GM23338 (cell line): Measurements from ENCODE around the gene SEC16A. TPM values are rescaled to one million over a fixed set of nuclear protein-coding genes. Genes with fewer than 3 reads are reported as not detected.

Experiments used
- ATAC-seq: fragments of 200-7000 bp; cut with Tn5 transposase; 3 replicates; pipeline ENCODE4 v1.9.1; 2020
- DNase-seq: peaks from one replicate; pipeline ENCODE4 v3.0.0-alpha.2; 2015; ENCODE audit warnings: low spot score
- H2AFZ ChIP-seq: fragments of 200-600 bp; sonication (generic); 2 replicates; pipeline ENCODE4 v1.8.0; 2016; ENCODE audit warnings: antibody characterized with exemption, mild to moderate bottlenecking, moderate library complexity
- H3F3A ChIP-seq: fragments of 200-600 bp; sonication (generic); replicated peaks from 2 replicates; pipeline ENCODE4 v1.8.0; 2017; ENCODE audit warnings: antibody characterized with exemption, mixed run types, low read depth
- H3K27ac ChIP-seq: fragments of 200-600 bp; sonication (generic); 2 replicates; pipeline ENCODE4 v1.6.1; 2016; ENCODE audit warnings: low read depth
- H3K27me3 ChIP-seq: fragments of 200-600 bp; sonication (generic); 2 replicates; pipeline ENCODE4 v1.8.0; 2016; ENCODE audit warnings: mild to moderate bottlenecking, mixed run types, moderate library complexity; ENCODE audit not compliant: insufficient read depth
- H3K36me3 ChIP-seq: fragments of 200-600 bp; sonication (generic); 2 replicates; pipeline ENCODE4 v1.8.0; 2016; ENCODE audit warnings: mild to moderate bottlenecking; ENCODE audit not compliant: insufficient read depth
- H3K4me1 ChIP-seq: fragments of 200-600 bp; sonication (generic); 2 replicates; pipeline ENCODE4 v1.8.0; 2016; ENCODE audit warnings: mild to moderate bottlenecking, moderate library complexity; ENCODE audit not compliant: insufficient read depth
- H3K4me2 ChIP-seq: fragments of 200-600 bp; sonication (generic); 2 replicates; pipeline ENCODE4 v1.7.1; 2017; ENCODE audit warnings: mixed run types
- H3K4me3 ChIP-seq: fragments of 200-600 bp; sonication (generic); 2 replicates; pipeline ENCODE4 v1.6.1; 2016; ENCODE audit warnings: mixed run types
- H3K79me2 ChIP-seq: fragments of 200-600 bp; sonication (generic); replicated peaks from 2 replicates; pipeline ENCODE4 v1.8.0; 2017; ENCODE audit warnings: mild to moderate bottlenecking; ENCODE audit not compliant: insufficient read depth
- H3K9me2 ChIP-seq: fragments of 200-600 bp; sonication (generic); 2 replicates; pipeline ENCODE4 v1.8.0; 2017; ENCODE audit not compliant: insufficient read depth
- H4K20me1 ChIP-seq: fragments of 200-600 bp; sonication (generic); replicated peaks from 2 replicates; pipeline ENCODE4 v1.8.0; 2017; ENCODE audit warnings: mild to moderate bottlenecking; ENCODE audit not compliant: insufficient read depth
- H3K27ac Mint-ChIP-seq: 2 replicates; pipeline ENCODE4 v1.8.0; 2020; ENCODE audit warnings: inconsistent platforms, mild to moderate bottlenecking, moderate library complexity, mixed read lengths
- H3K27me3 Mint-ChIP-seq: 3 replicates; pipeline ENCODE4 v1.8.0; 2022; ENCODE audit warnings: low read depth, mild to moderate bottlenecking, moderate library complexity, mixed read lengths, inconsistent platforms; ENCODE audit not compliant: insufficient read depth, poor library complexity
- H3K36me3 Mint-ChIP-seq: 3 replicates; pipeline ENCODE4 v1.8.0; 2021; ENCODE audit warnings: low read depth, mild to moderate bottlenecking, inconsistent platforms, moderate library complexity, mixed read lengths
- H3K4me1 Mint-ChIP-seq: 3 replicates; pipeline ENCODE4 v1.8.0; 2020; ENCODE audit warnings: mild to moderate bottlenecking, inconsistent platforms, mixed read lengths
- H3K4me3 Mint-ChIP-seq: 3 replicates; pipeline ENCODE4 v1.8.0; 2021; ENCODE audit warnings: moderate library complexity, mild to moderate bottlenecking, inconsistent platforms, mixed read lengths
- H3K9me3 Mint-ChIP-seq: 3 replicates; pipeline ENCODE4 v1.8.0; 2020; ENCODE audit warnings: moderate library complexity, mild to moderate bottlenecking, inconsistent platforms, mixed read lengths
- EZH2 ChIP-seq: fragments of 200-600 bp; sonication (generic); IDR thresholded peaks from one replicate; pipeline ENCODE4 v1.8.0; 2017; ENCODE audit warnings: antibody characterized with exemption, mild to moderate bottlenecking, low read depth; ENCODE audit not compliant: unreplicated experiment
- NANOG ChIP-seq: IDR thresholded peaks from 2 replicates; pipeline ENCODE4 v1.6.1; 2016; ENCODE audit warnings: antibody characterized with exemption, borderline replicate concordance
- STAT1 ChIP-seq: IDR thresholded peaks from one replicate; pipeline ENCODE4 v1.6.1; 2016; ENCODE audit warnings: antibody characterized with exemption; ENCODE audit not compliant: unreplicated experiment
- ZNF114 ChIP-seq: fragments of 250-450 bp; sonication (Bioruptor Pico); IDR thresholded peaks from 2 replicates; pipeline ENCODE4 v1.5.0; 2020; ENCODE audit warnings: mild to moderate bottlenecking, moderate library complexity
- polyA plus RNA-seq: library from polyadenylated mRNA; unstranded; fragments of >200 nt; fragmentation: Nextera tagmentation; extraction: Ambion mirVana; gene quantifications from 2 replicates; pipeline ENCODE4 v1.2.1, GENCODE V29; 2016
- total RNA-seq: library from RNA; depleted of rRNA; stranded (reverse); fragments of >200 nt; shearing (Covaris generic); gene quantifications from 2 replicates; pipeline ENCODE4 v1.2.3, GENCODE V29; 2014
- TF ChIP-seq, protein P1 (sequence below), 2 experiments: fragments of 200-600 bp in 1 of 2; sonication (generic) in 1 of 2; conservative IDR thresholded peaks; 2 replicates each; pipeline versions ENCODE4 v1.5.1 to v1.6.1; 2016 to 2017; ENCODE audit warnings: antibody characterized with exemption in 2 of 2, low read depth in 2 of 2, mild to moderate bottlenecking in 2 of 2, moderate library complexity in 1 of 2
- TF ChIP-seq, protein P2 (sequence below): fragments of 250-450 bp; sonication (Bioruptor Pico); IDR thresholded peaks from 2 replicates; pipeline ENCODE4 v1.5.0; 2020; ENCODE audit warnings: mild to moderate bottlenecking, moderate library complexity
- TF ChIP-seq, protein P3 (sequence below): IDR thresholded peaks from one replicate; pipeline ENCODE4 v1.6.1; 2018; ENCODE audit warnings: antibody characterized with exemption; ENCODE audit not compliant: unreplicated experiment

SEC16A gene
- total and polyA plus RNA-seq, 2 experiments from 2014 or later, result 34.0 to 59.2 TPM

DNA sequence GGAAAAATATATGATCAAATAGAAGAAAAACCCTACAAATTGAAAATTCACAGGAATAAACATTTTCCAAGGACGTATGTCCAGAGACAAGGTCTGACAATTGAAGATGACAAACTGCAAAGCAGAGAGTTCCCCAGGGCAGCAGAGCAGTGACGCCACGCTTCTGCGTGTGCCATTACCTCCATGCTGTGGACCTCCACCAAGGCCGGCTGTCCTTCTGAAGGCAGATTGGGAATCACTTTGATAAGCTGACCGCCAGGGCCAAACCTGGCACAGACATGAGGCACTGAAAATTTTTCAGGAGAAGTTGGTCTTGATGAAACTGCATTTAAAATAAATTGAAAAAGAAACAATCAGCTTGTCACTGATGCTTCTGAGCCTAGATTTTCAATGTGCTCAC, 18.6 kb downstream of the SEC16A start:
- peaks cover 78% of the 10 kb centered on the region for H3K36me3 Mint-ChIP-seq
- ATAC-seq, result no peak

More for the DNA sequence above, 18.6 kb downstream of the SEC16A start:
- H3K79me2 ChIP-seq, result peaks cover 31% of the 10 kb centered on the region
- H3K27ac ChIP-seq, result no peak overlapping the region
- H3K4me3 ChIP-seq, result no peak overlapping the region
- no peak overlapping the region for H3K4me2 ChIP-seq
- DNase-seq, result no peak
- TF ChIP-seq, protein P1, sequence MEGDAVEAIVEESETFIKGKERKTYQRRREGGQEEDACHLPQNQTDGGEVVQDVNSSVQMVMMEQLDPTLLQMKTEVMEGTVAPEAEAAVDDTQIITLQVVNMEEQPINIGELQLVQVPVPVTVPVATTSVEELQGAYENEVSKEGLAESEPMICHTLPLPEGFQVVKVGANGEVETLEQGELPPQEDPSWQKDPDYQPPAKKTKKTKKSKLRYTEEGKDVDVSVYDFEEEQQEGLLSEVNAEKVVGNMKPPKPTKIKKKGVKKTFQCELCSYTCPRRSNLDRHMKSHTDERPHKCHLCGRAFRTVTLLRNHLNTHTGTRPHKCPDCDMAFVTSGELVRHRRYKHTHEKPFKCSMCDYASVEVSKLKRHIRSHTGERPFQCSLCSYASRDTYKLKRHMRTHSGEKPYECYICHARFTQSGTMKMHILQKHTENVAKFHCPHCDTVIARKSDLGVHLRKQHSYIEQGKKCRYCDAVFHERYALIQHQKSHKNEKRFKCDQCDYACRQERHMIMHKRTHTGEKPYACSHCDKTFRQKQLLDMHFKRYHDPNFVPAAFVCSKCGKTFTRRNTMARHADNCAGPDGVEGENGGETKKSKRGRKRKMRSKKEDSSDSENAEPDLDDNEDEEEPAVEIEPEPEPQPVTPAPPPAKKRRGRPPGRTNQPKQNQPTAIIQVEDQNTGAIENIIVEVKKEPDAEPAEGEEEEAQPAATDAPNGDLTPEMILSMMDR (conservative IDR thresholded peaks at IDR 0.05; ENCODE audit: low read depth in 2 of 2), result no peak
- TF ChIP-seq ZNF114 (CRISPR knock-in tag) (no peak), STAT1 (no peak), NANOG (no peak), EZH2 (no peak)
- TF ChIP-seq, protein P2, sequence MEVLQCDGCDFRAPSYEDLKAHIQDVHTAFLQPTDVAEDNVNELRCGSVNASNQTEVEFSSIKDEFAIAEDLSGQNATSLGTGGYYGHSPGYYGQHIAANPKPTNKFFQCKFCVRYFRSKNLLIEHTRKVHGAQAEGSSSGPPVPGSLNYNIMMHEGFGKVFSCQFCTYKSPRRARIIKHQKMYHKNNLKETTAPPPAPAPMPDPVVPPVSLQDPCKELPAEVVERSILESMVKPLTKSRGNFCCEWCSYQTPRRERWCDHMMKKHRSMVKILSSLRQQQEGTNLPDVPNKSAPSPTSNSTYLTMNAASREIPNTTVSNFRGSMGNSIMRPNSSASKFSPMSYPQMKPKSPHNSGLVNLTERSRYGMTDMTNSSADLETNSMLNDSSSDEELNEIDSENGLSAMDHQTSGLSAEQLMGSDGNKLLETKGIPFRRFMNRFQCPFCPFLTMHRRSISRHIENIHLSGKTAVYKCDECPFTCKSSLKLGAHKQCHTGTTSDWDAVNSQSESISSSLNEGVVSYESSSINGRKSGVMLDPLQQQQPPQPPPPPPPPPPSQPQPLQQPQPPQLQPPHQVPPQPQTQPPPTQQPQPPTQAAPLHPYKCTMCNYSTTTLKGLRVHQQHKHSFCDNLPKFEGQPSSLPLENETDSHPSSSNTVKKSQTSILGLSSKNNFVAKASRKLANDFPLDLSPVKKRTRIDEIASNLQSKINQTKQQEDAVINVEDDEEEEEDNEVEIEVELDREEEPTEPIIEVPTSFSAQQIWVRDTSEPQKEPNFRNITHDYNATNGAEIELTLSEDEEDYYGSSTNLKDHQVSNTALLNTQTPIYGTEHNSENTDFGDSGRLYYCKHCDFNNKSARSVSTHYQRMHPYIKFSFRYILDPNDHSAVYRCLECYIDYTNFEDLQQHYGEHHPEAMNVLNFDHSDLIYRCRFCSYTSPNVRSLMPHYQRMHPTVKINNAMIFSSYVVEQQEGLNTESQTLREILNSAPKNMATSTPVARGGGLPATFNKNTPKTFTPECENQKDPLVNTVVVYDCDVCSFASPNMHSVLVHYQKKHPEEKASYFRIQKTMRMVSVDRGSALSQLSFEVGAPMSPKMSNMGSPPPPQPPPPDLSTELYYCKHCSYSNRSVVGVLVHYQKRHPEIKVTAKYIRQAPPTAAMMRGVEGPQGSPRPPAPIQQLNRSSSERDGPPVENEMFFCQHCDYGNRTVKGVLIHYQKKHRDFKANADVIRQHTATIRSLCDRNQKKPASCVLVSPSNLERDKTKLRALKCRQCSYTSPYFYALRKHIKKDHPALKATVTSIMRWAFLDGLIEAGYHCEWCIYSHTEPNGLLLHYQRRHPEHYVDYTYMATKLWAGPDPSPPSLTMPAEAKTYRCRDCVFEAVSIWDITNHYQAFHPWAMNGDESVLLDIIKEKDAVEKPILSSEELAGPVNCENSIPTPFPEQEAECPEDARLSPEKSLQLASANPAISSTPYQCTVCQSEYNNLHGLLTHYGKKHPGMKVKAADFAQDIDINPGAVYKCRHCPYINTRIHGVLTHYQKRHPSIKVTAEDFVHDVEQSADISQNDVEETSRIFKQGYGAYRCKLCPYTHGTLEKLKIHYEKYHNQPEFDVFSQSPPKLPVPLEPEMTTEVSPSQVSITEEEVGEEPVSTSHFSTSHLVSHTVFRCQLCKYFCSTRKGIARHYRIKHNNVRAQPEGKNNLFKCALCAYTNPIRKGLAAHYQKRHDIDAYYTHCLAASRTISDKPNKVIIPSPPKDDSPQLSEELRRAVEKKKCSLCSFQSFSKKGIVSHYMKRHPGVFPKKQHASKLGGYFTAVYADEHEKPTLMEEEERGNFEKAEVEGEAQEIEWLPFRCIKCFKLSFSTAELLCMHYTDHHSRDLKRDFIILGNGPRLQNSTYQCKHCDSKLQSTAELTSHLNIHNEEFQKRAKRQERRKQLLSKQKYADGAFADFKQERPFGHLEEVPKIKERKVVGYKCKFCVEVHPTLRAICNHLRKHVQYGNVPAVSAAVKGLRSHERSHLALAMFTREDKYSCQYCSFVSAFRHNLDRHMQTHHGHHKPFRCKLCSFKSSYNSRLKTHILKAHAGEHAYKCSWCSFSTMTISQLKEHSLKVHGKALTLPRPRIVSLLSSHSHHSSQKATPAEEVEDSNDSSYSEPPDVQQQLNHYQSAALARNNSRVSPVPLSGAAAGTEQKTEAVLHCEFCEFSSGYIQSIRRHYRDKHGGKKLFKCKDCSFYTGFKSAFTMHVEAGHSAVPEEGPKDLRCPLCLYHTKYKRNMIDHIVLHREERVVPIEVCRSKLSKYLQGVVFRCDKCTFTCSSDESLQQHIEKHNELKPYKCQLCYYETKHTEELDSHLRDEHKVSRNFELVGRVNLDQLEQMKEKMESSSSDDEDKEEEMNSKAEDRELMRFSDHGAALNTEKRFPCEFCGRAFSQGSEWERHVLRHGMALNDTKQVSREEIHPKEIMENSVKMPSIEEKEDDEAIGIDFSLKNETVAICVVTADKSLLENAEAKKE (CRISPR knock-in tag), result no peak
- TF ChIP-seq, protein P3, sequence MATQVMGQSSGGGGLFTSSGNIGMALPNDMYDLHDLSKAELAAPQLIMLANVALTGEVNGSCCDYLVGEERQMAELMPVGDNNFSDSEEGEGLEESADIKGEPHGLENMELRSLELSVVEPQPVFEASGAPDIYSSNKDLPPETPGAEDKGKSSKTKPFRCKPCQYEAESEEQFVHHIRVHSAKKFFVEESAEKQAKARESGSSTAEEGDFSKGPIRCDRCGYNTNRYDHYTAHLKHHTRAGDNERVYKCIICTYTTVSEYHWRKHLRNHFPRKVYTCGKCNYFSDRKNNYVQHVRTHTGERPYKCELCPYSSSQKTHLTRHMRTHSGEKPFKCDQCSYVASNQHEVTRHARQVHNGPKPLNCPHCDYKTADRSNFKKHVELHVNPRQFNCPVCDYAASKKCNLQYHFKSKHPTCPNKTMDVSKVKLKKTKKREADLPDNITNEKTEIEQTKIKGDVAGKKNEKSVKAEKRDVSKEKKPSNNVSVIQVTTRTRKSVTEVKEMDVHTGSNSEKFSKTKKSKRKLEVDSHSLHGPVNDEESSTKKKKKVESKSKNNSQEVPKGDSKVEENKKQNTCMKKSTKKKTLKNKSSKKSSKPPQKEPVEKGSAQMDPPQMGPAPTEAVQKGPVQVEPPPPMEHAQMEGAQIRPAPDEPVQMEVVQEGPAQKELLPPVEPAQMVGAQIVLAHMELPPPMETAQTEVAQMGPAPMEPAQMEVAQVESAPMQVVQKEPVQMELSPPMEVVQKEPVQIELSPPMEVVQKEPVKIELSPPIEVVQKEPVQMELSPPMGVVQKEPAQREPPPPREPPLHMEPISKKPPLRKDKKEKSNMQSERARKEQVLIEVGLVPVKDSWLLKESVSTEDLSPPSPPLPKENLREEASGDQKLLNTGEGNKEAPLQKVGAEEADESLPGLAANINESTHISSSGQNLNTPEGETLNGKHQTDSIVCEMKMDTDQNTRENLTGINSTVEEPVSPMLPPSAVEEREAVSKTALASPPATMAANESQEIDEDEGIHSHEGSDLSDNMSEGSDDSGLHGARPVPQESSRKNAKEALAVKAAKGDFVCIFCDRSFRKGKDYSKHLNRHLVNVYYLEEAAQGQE, result no peak
- H3K4me1 Mint-ChIP-seq, result no peaks in the 10 kb centered on the region
- no peaks in the 10 kb centered on the region for H3K4me1 ChIP-seq
- no peaks in the 10 kb centered on the region for H3K9me2 ChIP-seq
- H3F3A ChIP-seq, result peaks cover 10% of the 10 kb centered on the region; the same call in 1 of the 2 replicates
- peaks cover 69% of the 10 kb centered on the region for H3K36me3 ChIP-seq
- H4K20me1 ChIP-seq, result peaks cover 32% of the 10 kb centered on the region
- peaks cover 9% of the 10 kb centered on the region for H3K27me3 Mint-ChIP-seq
- H3K4me3 Mint-ChIP-seq, result no peak overlapping the region
- H3K27me3 ChIP-seq, result no peaks in the 10 kb centered on the region
- H2AFZ ChIP-seq, result no peak overlapping the region
- no peak overlapping the region for H3K27ac Mint-ChIP-seq
- H3K9me3 Mint-ChIP-seq, result no peaks in the 10 kb centered on the region
